ENCODE data around the gene PRCC.

Gene PRCC

GRCh38 chr1:156801409-156802121 is 34.2 kb downstream of the PRCC start:
- no peak overlapping the region for H3K27ac ChIP-seq
- no peak for TF ChIP-seq ZFX (IDR thresholded peaks at IDR 0.05)
- no peak for TF ChIP-seq CTCF (conservative IDR thresholded peaks at IDR 0.05)

DNA sequence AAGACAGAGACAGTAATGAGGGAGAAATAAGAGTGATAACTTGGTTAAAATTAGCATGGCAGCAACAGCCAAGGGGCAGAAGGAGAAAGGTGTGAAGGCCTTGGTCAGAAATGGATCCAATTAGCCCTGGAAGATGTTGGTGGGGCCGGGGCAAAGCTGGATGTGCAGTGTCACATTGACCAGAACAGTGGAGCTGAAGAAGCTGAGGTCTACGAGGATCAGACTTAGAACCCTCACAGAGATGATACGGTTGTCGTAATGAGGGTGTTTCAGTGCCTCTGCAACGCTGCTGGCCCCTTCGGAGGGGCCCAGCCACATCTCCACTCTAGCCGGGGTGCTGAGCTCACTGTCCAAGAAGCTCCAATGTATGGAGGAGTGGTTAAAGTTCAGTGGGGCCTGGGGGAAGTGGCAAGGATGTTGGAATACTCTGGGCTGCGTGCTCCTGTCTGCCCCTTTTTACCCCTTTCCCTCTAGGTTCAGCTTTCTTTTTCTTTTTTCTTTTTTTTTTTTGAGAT is 35.1 kb downstream of the PRCC start:
- H3K27ac ChIP-seq = no peak overlapping the region
- TF ChIP-seq CTCF (conservative IDR thresholded peaks at IDR 0.05) (no peak), ZFX (IDR thresholded peaks at IDR 0.05) (no peak)

GRCh38 chr1:156803086-156803851 is 35.9 kb downstream of the PRCC start:
- no peak overlapping the region for H3K27ac ChIP-seq

DNA sequence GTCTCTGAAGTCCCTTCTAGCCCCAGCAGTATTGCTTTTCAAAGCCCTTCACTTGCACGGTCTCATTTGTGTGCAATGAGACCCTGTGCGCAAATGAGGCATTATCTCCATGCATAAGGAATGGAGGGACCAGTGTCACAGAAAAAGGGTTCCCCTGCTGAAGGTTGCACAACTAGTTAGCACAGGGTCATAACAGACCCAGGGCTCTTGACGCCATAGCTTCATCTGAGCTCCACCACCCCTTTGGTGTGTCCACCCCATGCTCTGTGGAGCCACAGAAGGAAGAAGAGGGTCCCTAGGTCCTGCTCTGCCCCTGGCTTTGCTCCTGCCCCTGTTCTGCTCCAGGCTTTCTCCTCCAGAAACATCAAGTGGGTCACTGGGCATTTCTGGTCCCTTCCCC is 36.7 kb downstream of the PRCC start:
- no peak overlapping the region for H3K27ac ChIP-seq
- TF ChIP-seq CTCF (conservative IDR thresholded peaks at IDR 0.05) = no peak
- TF ChIP-seq ZFX (IDR thresholded peaks at IDR 0.05) = no peak

More at GRCh38 chr1:156803086-156803851, 35.9 kb downstream of the PRCC start:
- no peak for TF ChIP-seq CTCF (conservative IDR thresholded peaks at IDR 0.05)
- TF ChIP-seq ZFX (IDR thresholded peaks at IDR 0.05) = no peak

- H3K27ac ChIP-seq = no peak overlapping the region
- TF ChIP-seq CTCF (conservative IDR thresholded peaks at IDR 0.05) (no peak), ZFX (IDR thresholded peaks at IDR 0.05) (no peak)
Measured at GRCh38 chr1:156804572-156805243, 37.4 kb downstream of the PRCC start.

DNA sequence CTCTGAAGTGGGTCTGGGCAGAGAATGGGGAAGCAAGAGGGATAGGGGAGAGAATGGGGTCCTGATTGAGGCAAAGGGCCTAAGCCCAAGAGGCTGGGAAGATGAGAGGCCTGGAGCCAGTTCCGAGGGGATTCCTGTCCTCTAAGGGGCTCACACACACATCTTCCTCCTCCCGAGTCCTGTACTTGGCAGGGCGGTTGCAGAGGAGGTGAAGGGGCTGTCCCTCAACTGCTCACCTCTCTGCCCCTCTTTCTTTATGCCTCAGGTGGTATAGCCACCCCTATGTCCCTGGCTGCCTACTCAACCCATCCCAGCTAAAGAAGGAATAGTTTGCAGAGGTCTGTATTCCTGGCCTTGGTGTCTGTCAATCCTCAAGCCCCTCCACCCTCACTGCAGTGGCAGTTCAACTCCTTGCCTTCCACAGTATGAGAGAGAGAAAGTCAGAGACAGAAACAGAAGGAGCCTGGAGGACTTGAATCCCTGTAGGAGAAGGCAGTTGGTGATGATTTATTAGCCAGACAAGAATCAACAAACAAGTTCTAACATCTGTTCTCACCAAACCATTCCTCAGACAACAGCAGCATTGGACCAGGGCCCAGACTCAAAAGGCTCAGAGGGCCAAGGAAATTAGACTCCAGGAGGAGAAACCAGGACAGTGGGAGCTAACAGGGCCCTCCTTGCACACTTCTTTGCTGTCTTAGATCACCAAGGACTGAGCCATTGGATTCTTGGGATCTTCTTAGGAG is 38.6 kb downstream of the PRCC start:
- H3K27ac ChIP-seq = no peak overlapping the region
- TF ChIP-seq ZFX (IDR thresholded peaks at IDR 0.05) (no peak), CTCF (conservative IDR thresholded peaks at IDR 0.05) (no peak)
